ENCODE measurements around the gene CARTPT. TPM values are rescaled to one million over a fixed set of nuclear protein-coding genes. Genes with fewer than 3 reads are reported as not detected.

CARTPT gene
- total RNA-seq, 1 donor from 2014 or later, result 2.9 TPM

Other genes with a start within 250 kb of the CARTPT start
- 12.2 TPM for gene MCCC2, start 131.9 kb upstream of the CARTPT start, total RNA-seq